Stimulated activated CD8-positive, alpha-beta memory T cell treated with anti-CD3 and anti-CD28 coated beads, Interleukin-15, amount 100 ng/mL, for 24 hours (primary cell): ENCODE data around the gene EVI5L.
A peak's percentile ranks its signal among the peaks of the same experiment; 100 is the strongest.

ENCODE experiments used
- DNase-seq: peaks from one replicate; pipeline ENCODE4 v3.0.0-alpha.2; 2020; ENCODE audit warnings: low read depth

Gene EVI5L

DNA sequence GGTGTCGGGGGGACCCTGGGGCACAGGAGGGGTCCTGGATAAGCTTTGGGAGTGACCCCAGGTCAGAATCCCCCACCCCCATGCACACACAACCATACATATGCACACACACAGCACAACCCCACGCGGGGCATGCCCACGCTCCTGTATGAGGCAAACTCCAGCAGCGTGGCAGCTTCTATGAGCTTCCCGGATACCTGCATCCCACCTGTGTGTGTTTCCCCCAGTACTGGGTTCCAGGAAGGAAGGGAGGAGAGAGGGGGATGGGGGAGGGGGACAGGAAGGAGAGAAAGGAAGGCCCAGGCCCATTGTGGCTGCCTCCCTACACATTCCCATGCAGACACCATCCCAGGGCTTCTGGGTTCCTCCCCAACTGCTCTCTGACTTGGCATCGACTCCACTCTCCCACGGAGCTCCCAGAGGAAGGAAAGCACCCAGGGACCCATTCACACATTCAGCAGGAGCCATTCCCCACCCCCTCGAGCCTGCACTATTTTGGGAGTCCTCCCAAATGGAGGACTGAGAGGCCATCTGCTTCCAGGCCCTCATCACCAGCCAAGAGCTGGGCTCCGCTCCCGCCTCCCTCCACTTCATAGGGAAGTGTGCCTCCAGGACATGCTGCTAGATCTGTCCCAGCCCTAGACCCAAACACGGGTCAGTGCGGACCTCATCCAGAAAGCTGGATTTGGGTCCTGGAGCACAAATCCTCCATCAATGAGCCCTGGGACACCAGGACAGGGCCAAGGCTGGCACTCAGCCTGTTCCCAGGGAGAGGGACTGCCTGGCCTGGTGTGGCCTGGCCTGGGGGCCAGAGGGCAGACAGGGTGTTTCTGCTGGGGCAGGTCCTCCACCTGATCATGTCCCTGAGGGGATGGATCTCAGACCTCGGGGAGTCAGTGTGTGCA lies 30.9 kb downstream of the EVI5L start:
- no peak for DNase-seq

DNA sequence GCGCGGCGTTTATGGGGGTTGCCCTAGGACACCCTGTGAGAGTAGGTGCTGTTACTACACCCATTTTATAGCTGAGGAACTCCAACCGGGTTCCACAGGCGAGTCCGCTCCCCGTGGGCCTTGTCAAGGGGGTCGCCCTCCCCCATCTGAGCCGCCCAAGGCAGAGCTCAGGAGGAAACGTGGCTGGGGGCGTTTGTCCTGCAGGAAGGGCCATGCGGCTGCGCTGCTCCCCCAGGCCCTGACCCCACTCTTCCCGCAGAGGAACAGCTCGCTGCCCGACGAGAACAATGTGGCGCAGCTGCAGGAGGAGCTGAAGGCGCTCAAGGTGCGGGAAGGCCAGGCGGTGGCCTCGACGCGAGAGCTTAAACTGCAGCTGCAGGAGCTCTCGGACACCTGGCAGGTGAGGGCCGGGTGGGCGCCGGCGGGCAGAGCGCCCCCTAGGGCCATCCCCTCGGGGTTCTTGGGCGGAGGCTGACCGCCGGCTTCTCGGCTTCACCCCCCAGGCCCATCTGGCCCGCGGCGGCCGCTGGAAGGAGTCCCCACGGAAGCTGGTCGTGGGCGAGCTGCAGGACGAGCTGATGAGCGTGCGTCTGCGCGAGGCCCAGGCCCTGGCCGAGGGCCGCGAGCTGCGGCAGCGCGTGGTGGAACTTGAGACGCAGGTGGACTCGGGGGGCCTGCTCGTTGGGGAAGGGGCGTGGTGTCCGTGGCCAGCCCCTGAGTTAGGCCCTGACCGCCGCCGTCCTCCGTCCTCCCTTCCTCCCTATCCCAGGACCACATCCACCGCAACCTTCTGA lies 31.8 kb downstream of the EVI5L start:
- no peak for DNase-seq

DNA sequence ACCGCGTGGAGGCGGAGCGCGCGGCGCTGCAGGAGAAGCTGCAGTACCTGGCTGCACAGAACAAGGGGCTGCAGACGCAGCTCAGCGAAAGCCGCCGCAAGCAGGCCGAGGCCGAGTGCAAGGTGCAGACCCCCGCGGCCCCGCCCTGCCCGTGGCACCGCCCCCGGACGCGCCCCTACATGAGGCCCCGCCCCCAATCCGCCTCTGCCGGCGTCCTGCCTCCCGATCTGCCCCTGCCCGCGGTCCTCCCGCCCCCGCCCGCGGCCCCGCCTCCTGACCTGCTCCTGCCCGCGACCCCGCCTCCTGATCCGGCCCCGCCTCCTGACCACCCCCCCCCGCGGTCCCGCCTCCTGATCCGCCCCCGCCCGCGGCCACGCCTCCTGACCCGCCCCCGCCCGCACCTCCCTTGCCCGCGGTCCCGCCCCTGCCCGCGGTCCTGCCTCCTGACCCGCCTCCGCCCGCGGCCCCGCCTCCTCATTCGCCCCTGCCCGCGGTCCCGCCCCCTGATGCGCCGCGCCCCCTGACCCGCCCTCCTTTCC lies 32.5 kb downstream of the EVI5L start:
- DNase-seq = peak; percentile 39

DNA sequence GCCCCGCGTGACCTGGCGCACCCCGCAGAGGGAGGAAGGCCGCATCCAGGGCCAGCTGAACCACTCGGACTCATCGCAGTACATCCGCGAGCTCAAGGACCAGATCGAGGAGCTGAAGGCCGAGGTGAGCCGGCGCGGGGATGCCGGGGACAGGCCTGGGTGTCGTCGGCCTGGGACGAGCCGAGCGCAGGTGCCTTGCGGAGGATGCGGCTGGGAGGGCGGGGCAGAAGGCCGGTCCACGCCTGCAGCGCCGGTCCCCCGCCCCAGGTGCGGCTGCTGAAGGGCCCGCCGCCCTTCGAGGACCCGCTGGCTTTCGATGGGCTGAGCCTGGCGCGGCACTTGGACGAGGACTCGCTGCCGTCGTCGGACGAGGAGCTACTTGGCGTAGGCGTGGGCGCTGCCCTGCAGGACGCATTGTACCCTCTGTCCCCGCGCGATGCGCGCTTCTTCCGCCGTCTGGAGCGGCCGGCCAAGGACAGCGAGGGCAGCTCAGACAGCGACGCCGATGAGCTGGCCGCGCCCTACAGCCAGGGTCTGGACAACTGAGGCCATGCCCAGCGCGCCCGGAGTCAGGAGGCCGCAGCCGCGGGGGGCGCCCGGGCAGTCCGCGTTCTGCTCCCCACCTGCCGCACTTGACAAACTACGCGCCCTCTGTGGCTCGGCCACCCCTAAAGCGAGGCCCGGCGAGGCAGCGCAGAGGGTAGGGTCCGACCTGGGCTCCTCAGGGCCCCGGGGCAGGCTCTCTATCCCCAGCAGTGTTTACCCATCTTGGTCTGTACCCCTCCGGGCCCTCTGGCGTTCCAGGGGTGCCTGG lies 33.3 kb downstream of the EVI5L start:
- no peak for DNase-seq

DNA sequence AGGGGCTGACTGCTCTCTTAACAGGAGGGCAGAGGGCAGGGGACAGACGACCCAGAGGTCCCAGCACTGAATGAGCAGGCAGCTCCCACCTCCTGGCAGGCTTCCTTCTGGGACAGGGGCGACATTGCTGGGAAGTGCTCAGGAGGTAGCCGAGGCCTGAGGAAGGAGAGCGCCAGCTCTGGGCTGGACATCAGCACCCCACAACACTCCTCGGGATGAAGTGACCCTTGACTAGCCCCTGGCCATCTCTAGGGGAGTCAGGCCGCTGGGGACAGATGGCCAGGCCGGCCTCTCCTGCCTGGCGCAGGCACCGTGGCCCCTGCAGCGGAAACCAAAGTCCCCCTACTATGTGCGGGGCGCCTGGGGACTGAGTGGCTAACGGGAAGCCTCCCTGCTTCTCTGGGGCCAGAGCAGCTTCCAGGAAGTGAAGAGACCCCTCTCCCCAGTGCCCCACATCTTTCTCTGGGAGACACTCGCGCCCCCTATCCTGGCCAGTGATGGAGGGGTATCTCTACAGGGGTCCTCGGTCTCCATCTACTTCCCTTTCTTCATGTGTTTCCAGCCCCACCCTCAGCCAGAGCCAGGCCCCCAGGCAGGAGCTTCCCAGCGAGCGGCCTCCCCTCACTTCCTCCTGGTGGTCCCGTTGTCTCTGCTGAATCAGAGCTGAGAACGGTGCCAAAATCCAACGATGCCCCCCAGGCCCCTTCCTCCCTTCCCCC lies 34.1 kb downstream of the EVI5L start:
- DNase-seq = no peak

DNA sequence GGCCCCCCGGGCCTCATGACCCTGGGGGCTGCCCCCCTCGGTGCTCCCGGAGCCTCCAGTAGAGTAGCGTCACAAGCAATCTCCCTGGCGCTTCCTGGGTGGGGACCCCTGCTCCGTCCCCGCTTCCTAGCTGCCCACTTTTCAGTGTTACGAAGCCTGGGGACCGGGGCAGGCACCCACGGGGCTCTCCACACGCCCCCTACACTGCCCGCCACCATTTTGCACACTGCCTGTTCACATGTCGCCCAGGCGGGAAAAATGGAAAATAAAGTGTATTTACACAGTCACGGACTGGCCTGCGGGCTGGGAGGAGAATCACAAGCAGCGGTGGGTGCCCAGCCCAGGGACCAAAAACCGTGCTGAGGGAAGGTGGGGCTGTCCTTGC lies 34.7 kb downstream of the EVI5L start:
- no peak for DNase-seq

DNA sequence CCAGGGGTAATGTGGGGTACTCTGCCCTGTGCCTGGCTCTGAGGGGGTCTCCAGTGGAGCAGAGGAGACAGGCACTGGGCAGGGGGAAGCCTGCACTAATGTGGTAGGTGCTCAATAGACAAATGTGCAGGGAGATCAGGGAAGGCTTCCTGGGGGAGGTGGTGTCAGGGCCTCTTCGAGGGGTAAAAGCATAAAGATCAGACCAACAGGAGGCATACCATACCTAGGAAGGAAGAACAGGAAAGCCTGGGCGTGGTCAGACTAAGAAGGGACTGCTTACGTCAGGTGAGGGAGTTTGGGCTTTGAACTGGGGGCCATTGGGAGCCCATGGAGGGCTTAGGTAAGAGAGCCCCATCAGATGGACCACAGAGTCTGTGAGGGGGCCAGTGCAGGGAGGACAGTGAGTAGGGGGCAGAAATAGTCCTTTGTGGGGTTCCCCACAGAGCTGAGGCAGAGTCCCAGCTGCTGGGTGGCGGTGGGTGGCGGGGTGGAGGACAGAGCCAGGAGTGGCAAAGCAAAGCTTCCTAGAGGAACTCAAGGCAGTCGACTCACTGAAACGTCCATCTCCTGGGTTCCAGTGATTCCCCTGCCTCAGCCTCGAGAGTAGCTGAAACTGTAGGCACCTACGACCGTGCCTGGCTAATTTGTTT lies 35.4 kb downstream of the EVI5L start:
- no peak for DNase-seq

DNA sequence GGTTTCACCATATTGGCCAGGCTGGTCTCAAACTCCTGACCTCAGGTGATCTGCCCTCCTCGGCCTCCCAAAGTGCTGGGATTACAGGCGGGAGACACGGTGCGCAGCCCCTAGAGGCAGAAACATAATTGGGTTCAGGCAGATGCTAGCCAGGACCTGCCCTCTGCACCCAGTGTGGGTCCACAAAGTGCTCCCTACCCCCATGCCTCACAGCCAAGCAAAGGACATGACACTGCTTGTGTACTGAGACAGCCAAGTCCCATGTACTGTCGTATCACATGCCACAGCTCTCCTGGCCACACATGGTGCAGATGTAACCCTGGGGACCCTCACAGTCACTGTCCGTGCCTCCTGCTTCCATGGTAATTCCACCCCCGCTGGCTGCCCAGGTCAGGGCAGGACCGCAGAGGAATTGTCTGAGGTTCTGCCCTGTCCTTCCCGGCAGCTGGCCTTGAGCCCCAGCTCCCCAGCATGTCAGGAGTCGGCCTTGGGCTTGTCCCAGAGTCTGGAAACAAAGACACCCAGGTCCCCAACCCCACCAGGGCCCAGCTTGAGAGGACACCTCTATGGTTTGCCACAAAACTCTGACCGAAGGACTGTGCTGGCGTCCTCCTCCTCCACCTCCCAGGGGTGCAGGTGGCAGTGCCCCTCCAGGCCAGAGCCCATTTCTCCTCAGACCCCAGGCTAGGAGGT lies 36.5 kb downstream of the EVI5L start:
- DNase-seq = no peak

DNA sequence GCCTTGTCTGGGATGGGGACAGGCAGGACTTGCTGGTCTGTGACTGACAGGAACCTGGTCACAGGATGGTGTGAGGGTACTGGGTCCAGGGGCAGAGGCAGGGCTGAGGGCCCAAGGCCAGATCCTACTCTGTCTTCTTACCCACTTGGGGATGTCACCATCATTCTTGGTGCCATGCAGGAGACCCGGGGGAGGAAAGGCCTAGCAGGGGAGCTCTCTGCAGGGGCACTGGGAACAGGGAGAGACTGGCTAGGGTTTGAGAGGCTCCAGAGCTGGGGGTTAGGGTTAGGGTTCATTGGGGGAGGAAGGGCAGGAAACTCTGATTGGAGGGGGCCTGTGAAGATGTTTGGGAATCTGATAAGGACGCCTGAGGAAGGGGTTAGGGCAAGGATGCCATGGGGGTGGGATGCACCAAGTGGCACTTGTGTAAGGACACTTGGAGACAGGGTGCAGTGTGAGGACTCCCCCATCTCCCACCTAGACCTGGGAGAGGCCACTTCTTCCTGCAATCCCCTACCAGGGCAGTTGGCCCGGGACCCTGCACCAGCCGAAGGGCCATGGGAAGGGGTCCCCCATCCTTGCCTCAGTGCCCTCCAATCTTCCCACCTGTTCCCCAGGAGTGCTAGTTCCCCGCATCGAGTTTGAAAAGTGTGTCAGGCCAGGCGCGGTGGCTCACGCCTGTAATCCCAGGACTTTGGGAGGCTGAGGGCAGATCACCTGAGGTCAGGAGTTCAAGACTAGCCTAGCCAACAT lies 37.2 kb downstream of the EVI5L start:
- no peak for DNase-seq

DNA sequence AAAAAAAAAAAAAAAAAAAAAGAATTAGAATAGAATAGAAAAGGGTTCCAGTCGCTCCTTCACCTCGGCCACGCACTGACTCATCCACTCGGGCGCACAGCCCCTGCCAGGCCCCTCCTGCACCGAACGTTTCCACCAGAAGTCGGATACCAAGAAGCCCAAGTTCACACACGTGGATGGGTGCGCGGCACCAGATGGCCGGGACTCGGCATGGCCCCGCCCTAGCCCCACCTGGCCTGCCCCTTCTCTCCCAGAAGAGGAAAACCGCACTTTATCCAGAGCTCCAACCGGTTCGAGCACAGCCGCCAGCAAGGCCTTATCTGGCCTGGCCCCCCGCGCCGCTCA lies 38.3 kb downstream of the EVI5L start:
- DNase-seq = no peak

DNA sequence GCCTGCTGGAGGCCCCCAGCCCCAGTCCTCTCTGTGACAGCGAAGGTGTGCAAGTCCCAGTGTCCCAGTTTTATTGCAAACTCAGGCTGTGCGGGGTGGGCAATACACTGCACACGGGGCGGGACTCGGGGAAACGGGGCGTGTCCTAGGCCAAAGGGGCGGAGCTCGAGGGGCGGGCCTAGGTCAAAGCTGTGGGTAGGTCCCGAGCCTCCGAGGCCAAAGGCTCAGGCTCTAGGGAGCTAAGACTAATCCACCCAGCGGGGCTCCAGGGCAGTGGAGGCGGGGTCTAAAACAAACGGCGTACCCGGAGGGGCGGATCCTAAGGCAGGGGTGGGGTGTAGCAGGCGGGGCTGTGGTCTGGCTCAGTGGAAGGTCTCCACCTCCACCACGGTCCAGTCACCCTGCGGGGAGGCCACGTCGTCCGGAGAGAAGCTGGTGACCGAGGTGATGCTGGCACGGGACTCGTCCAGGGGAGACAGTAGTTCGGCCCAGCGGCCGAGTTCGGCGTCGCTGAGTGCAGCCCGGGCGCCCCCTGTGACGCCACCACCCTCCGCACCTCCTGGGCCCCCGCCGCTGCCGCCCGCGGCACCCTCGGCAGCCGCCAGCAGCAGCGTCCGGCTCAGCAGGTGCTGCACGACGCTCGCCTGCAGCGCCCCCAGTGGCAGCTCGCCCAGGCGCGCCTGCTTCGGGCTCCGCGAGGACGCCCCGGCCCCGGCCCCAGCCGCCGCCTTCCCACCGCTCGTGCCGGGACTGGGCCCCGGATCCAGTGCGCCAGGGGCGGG lies 38.8 kb downstream of the EVI5L start:
- DNase-seq = peak; percentile 57

DNA sequence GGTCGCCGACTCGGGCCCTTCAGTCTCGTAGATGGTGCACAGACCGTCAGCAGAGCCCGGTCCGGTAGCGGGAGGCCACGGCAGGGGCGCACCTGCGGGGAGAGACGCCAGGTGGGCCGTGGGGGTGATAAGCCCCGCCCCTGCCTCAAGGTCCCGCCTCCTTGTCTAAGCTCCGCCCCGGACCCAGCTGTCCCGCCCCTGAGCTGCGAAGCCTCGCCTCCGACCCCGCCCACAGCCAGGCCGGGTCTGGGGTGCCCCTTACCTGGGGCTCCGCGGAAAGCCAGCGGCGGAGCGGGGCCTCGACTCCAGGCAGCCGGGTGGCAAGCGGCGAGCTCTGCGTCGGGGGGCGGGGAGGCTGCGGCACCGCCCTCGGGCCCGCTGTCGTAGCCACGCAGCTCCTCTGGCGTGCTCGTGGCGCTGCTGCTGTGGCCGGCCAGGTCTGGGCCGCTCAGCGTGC lies 39.5 kb downstream of the EVI5L start:
- peak; percentile 47 for DNase-seq

DNA sequence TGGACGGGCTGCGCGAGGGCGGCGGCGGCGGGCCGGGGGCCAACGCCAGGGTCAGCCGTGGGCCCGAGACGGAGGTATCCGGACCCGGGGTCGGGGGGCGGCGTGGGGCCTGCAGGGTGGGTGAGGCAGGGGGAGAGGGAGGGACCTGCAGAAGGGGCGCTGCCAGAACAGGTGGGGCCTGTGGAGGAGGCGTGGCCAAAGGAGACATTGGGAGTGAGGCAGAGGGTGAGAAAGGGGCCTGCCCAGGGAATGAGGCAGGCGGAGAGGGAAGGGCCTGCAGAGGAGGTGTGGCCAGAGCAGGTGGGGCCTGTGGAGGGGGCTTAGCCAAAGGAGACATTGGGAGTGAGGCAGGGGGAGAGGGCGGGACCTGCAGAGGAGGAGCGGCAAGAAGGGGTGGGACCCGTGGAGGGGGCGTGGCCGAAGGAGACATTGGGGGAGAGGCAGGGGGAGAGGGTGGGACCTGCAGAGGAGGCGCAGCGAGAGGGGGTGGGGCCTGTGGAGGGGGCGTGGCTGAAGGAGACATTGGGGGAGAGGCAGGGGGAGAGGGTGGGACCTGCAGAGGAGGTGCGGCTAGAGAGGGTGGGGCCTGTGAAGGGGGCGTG lies 40.0 kb downstream of the EVI5L start:
- DNase-seq = no peak

DNA sequence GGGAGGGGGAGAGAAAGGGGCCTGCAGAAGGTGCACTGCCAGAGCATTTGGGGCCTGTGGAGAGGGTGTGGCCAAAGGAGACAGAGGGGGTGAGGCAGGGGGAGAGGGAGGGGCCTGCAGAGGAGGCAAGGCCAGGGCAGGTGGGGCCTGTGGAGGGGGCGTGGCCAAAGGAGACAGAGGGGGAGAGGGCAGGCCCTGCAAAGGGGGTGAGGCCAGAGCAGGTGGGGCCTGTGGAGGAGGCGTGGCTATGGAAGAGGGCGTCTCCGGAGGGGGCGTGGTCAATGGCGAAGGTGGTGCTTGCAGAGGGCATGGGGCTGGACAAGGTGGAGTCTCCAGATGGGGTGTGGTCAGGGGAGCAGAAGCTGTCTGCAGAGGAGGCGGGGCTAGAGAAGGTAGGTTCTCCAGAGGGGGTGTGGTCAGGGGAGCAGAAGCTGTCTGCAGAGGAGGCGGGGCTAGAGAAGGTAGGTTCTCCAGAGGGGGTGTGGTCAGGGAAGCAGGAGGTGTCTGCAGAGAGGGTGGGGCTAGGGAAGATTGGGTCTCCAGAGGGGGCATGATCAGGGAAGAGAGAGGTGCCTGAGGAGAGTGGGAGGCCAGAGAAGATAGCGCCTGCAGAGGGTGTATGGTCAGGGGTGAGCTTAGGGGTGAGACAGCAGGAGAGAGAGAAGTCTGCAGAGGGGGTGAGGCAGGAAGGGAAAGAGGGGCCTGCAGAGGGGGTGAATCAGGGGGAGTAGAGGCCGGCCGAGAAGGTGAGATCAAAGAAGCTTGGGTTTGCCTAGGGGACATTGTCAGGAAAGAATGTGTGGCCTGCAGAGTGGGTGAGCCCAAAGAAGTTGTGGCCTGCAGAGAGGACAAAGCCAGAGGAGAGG lies 40.8 kb downstream of the EVI5L start:
- no peak for DNase-seq

DNA sequence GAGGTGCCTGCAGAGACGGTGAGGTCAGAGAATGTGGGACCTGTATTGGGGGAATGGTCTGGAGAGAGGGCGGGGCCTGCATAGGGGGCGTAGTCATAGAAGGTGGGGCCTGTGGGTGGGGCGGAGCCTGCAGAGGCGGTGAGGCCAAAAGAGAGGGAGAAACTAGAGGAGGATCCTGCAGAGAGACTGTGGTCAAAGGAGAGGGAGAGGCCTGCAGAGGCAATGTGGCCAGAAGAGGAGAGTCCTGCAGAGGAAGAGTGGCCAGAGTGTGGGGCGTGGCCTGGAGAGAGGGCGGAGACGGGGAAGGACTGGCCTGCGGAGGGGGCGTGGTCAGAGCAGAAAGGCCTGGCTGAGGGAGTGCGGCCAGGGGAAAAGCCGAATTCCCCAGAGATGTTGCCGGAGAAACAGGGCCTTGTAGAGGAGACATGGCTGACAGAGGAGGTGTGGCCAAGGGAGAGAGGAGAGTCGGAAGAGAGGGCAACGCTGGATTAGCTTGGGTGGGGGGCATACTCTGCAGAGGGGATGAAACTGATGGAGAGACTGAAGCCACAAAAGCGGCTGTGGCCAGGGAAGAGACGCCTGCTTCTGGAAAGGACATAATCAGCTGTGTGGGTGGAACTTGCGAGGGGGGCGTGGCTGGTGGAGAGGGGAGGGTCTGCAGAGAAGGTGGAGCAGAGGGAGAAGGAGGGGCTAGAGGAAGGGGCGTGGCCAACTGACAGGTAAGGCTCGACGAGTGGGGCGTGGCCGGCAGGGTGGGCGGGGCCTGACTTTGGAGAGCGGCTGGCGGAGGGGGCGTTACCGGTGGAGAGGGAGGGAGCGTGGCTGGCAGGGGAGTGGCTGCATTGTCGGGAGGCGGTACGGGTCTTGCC lies 41.7 kb downstream of the EVI5L start:
- peak; percentile 36 for DNase-seq
